Measurements from ENCODE around the gene TMA7. TPM values are rescaled to one million over a fixed set of nuclear protein-coding genes. Genes with fewer than 3 reads are reported as not detected.

The TMA7 gene
- polyA plus RNA-seq, 1 donor from 2014 or later, result 1,747 TPM

- no peaks in the 10 kb centered on the region for H3K79me2 ChIP-seq (replicated peaks; ENCODE audit: insufficient read depth, low read length)
- no peaks in the 10 kb centered on the region for H3K9me2 ChIP-seq (ENCODE audit: insufficient read depth, low read length)
- no peaks in the 10 kb centered on the region for H4K20me1 ChIP-seq (ENCODE audit: insufficient read depth)
- H3K9ac ChIP-seq (ENCODE audit: low read length), result no peak overlapping the region
- no peak overlapping the region for H2AFZ ChIP-seq (ENCODE audit: low read depth, low read length)
- no peaks in the 10 kb centered on the region for H3K27me3 ChIP-seq (ENCODE audit: insufficient read depth, low read depth, low read length)
- TF ChIP-seq MXI1 (conservative IDR thresholded peaks at IDR 0.05; ENCODE audit: poor library complexity, severe bottlenecking) (no peak), POLR2AphosphoS5 (IDR thresholded peaks at IDR 0.05) (no peak), EZH2 (IDR thresholded peaks at IDR 0.05; ENCODE audit: borderline replicate concordance, insufficient read depth, low read length, poor library complexity, severe bottlenecking) (no peak), RAD21 (conservative IDR thresholded peaks at IDR 0.05) (no peak), EP300 (conservative IDR thresholded peaks at IDR 0.05; ENCODE audit: poor library complexity, severe bottlenecking) (no peak), REST (IDR thresholded peaks at IDR 0.05; ENCODE audit: borderline replicate concordance) (no peak), SMC3 (conservative IDR thresholded peaks at IDR 0.05; ENCODE audit: poor library complexity) (no peak), TAF1 (IDR thresholded peaks at IDR 0.05; ENCODE audit: low read depth) (no peak)
- no peak overlapping the region for H3K4me2 ChIP-seq (ENCODE audit: low read length)
- no peak overlapping the region for H3K4me3 ChIP-seq (ENCODE audit: low read length)
- H3K36me3 ChIP-seq (ENCODE audit: insufficient read depth, low read length), result no peaks in the 10 kb centered on the region
- no peaks in the 10 kb centered on the region for H3F3A ChIP-seq (ENCODE audit: insufficient read depth, low read length, poor library complexity, severe bottlenecking)
- H3K27ac ChIP-seq (ENCODE audit: low read length), result no peak overlapping the region
- no peaks in the 10 kb centered on the region for H3K9me3 ChIP-seq (ENCODE audit: low read length)
These were observed 27.6 kb upstream of the TMA7 start for GRCh38 chr3:48412375-48413001.

GRCh38 chr3:48413086-48413485 is 27.0 kb upstream of the TMA7 start:
- Histone ChIP-seq H3K36me3 (ENCODE audit: insufficient read depth, low read length) (no peaks in the 10 kb centered on the region), H3K4me2 (ENCODE audit: low read length) (no peak overlapping the region), H3K9me3 (ENCODE audit: low read length) (no peaks in the 10 kb centered on the region), H3K9ac (ENCODE audit: low read length) (no peak overlapping the region), H2AFZ (ENCODE audit: low read depth, low read length) (no peak overlapping the region), H3K79me2 (replicated peaks; ENCODE audit: insufficient read depth, low read length) (no peaks in the 10 kb centered on the region), H4K20me1 (ENCODE audit: insufficient read depth) (no peaks in the 10 kb centered on the region), H3K4me3 (ENCODE audit: low read length) (no peak overlapping the region), H3F3A (ENCODE audit: insufficient read depth, low read length, poor library complexity, severe bottlenecking) (no peaks in the 10 kb centered on the region), H3K27ac (ENCODE audit: low read length) (no peak overlapping the region), H3K27me3 (ENCODE audit: insufficient read depth, low read depth, low read length) (no peaks in the 10 kb centered on the region), H3K9me2 (ENCODE audit: insufficient read depth, low read length) (no peaks in the 10 kb centered on the region)
- TF ChIP-seq EP300 (conservative IDR thresholded peaks at IDR 0.05; ENCODE audit: poor library complexity, severe bottlenecking), result no peak
- no peak for TF ChIP-seq POLR2AphosphoS5 (IDR thresholded peaks at IDR 0.05)
- TF ChIP-seq CTCF (IDR thresholded peaks at IDR 0.05; ENCODE audit: poor library complexity, severe bottlenecking), result no peak
- no peak for TF ChIP-seq RAD21 (conservative IDR thresholded peaks at IDR 0.05)
- no peak for TF ChIP-seq TAF1 (IDR thresholded peaks at IDR 0.05; ENCODE audit: low read depth)
- no peak for TF ChIP-seq SMC3 (conservative IDR thresholded peaks at IDR 0.05; ENCODE audit: poor library complexity)
- no peak for TF ChIP-seq REST (IDR thresholded peaks at IDR 0.05; ENCODE audit: borderline replicate concordance)
- no peak for TF ChIP-seq EZH2 (IDR thresholded peaks at IDR 0.05; ENCODE audit: borderline replicate concordance, insufficient read depth, low read length, poor library complexity, severe bottlenecking)
- no peak for TF ChIP-seq MXI1 (conservative IDR thresholded peaks at IDR 0.05; ENCODE audit: poor library complexity, severe bottlenecking)

Data from neural cell (in vitro differentiated cells).